HEK293 (cell line): Measurements from ENCODE around the gene UGT1A4.

ENCODE experiments used
- CTCF ChIP-seq: fragments of 450-650 bp; formaldehyde crosslinking; IDR thresholded peaks from 2 replicates; pipeline ENCODE4 v1.5.1; 2016; ENCODE audit warnings: missing biosample characterization, missing genetic modification characterization
- REST ChIP-seq: fragments of 450-650 bp; formaldehyde crosslinking; IDR thresholded peaks from 2 replicates; pipeline ENCODE4 v1.5.1; 2016; ENCODE audit warnings: missing biosample characterization, missing genetic modification characterization
- SP2 ChIP-seq: fragments of 450-650 bp; formaldehyde crosslinking; IDR thresholded peaks from 2 replicates; pipeline ENCODE4 v1.5.1; 2016; ENCODE audit warnings: missing biosample characterization, missing genetic modification characterization
- TRIM28 ChIP-seq: IDR thresholded peaks from 2 replicates; pipeline ENCODE4 v1.6.1; 2011; ENCODE audit warnings: low read length, control low read depth, borderline replicate concordance
- ZBTB7A ChIP-seq: fragments of 450-650 bp; formaldehyde crosslinking; IDR thresholded peaks from 2 replicates; pipeline ENCODE4 v1.5.1; 2016; ENCODE audit warnings: low read depth, missing biosample characterization, missing genetic modification characterization
- ZFP37 ChIP-seq: fragments of 450-650 bp; formaldehyde crosslinking; IDR thresholded peaks from 2 replicates; pipeline ENCODE4 v1.5.1; 2016; ENCODE audit warnings: missing biosample characterization, missing genetic modification characterization
- ZNF10 ChIP-seq: fragments of 450-650 bp; formaldehyde crosslinking; IDR thresholded peaks from 2 replicates; pipeline ENCODE4 v1.5.1; 2017; ENCODE audit warnings: missing biosample characterization, missing genetic modification characterization
- ZNF311 ChIP-seq: fragments of 450-650 bp; formaldehyde crosslinking; IDR thresholded peaks from 2 replicates; pipeline ENCODE4 v1.5.1; 2017; ENCODE audit warnings: missing biosample characterization, missing genetic modification characterization, borderline replicate concordance
- ZNF521 ChIP-seq: fragments of 450-650 bp; formaldehyde crosslinking; IDR thresholded peaks from 2 replicates; pipeline ENCODE4 v1.5.1; 2017; ENCODE audit warnings: missing biosample characterization, mild to moderate bottlenecking, missing genetic modification characterization
- ZNF561 ChIP-seq: fragments of 450-650 bp; IDR thresholded peaks from 2 replicates; pipeline ENCODE4 v1.5.1; 2018; ENCODE audit warnings: missing biosample characterization, missing genetic modification characterization, borderline replicate concordance
- ZNF76 ChIP-seq: fragments of 450-650 bp; formaldehyde crosslinking; IDR thresholded peaks from 2 replicates; pipeline ENCODE4; 2016; ENCODE audit warnings: low read depth, missing biosample characterization, missing genetic modification characterization, borderline replicate concordance
- TF ChIP-seq, protein P1 (sequence below): fragments of 450-650 bp; IDR thresholded peaks from 2 replicates; pipeline ENCODE4 v1.5.1; 2018; ENCODE audit warnings: missing biosample characterization, mild to moderate bottlenecking, missing genetic modification characterization

DNA sequence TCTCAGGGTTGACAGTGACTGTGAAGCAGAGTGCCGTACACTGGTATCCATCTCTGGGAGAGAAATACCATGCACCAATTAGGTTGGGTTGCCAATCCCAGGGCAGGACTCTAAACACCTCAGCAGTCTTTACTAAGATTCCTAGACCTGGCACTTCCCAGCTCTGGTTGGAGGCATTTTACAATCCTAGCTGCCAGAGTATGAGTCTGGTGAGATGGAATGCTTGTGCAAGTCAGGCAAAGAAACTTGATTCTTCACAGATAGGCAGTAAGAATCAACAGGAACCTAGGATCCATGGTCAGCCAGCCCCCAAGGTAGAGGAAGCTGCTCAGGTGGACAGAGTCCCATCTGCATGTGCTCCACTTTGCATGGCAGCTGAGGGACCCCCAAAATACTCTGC is 11.8 kb upstream of the UGT1A4 start:
- TF ChIP-seq ZNF76 (tag by site-specific recombination) (no peak), CTCF (no peak), REST (tag by site-specific recombination) (no peak), ZNF521 (tag by site-specific recombination) (no peak), TRIM28 (no peak), ZFP37 (tag by site-specific recombination) (no peak), ZNF561 (no peak), SP2 (tag by site-specific recombination) (no peak), ZBTB7A (tag by site-specific recombination) (no peak), ZNF311 (tag by site-specific recombination) (no peak), ZNF10 (tag by site-specific recombination) (no peak)
- TF ChIP-seq, protein P1, sequence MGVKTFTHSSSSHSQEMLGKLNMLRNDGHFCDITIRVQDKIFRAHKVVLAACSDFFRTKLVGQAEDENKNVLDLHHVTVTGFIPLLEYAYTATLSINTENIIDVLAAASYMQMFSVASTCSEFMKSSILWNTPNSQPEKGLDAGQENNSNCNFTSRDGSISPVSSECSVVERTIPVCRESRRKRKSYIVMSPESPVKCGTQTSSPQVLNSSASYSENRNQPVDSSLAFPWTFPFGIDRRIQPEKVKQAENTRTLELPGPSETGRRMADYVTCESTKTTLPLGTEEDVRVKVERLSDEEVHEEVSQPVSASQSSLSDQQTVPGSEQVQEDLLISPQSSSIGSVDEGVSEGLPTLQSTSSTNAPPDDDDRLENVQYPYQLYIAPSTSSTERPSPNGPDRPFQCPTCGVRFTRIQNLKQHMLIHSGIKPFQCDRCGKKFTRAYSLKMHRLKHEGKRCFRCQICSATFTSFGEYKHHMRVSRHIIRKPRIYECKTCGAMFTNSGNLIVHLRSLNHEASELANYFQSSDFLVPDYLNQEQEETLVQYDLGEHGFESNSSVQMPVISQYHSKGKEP (tag by site-specific recombination) = no peak
